HG02885 (cell line): Measurements from ENCODE around the gene CELF5.
"Not testable (repeated sequence)": the region's sequence is repeated elsewhere in the genome, so short reads cannot be mapped to it uniquely, and the experiment has no call there.

Source experiments
- ATAC-seq: cut with Tn5 transposase; IDR thresholded peaks from one replicate; pipeline ENCODE4 v1.9.1; 2021; ENCODE audit warnings: mild to moderate bottlenecking; ENCODE audit not compliant: unreplicated experiment, poor library complexity

Gene CELF5

DNA sequence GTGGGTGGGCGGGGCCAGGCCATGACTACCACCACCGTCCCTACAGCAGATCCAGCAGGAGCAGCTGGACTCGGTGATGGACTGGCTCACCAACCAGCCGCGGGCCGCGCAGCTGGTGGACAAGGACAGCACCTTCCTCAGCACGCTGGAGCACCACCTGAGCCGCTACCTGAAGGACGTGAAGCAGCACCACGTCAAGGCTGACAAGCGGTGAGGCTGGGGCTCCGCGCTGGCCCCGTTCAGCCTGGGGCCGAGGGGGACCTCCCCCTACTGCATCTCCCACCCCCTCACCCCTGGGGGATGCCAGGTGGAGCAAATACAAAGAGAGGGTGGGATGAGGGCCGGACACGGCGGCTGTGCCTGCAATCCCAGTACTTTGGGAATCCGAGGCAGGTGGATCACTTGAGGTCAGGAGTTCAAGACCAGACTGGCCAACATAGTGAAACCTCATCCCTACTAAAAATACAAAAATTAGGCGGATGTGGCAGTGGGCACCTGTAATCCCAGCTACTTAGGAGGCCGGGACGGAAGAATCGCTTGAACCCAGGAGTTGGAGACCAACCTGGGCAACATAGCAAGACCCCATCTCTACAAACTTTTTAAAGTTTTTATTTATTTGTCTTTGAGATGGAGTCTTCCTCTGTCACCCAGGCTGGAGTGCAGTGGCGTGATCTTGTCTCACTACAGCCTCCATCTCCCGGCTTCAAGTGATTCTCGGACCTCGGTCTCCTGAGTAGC lies 18.1 kb upstream of the CELF5 start:
- ATAC-seq = no peak

GRCh38 chr19:3207461-3208242 lies 16.8 kb upstream of the CELF5 start:
- ATAC-seq = no peak

GRCh38 chr19:3208317-3209207 lies 15.9 kb upstream of the CELF5 start:
- no peak for ATAC-seq

DNA sequence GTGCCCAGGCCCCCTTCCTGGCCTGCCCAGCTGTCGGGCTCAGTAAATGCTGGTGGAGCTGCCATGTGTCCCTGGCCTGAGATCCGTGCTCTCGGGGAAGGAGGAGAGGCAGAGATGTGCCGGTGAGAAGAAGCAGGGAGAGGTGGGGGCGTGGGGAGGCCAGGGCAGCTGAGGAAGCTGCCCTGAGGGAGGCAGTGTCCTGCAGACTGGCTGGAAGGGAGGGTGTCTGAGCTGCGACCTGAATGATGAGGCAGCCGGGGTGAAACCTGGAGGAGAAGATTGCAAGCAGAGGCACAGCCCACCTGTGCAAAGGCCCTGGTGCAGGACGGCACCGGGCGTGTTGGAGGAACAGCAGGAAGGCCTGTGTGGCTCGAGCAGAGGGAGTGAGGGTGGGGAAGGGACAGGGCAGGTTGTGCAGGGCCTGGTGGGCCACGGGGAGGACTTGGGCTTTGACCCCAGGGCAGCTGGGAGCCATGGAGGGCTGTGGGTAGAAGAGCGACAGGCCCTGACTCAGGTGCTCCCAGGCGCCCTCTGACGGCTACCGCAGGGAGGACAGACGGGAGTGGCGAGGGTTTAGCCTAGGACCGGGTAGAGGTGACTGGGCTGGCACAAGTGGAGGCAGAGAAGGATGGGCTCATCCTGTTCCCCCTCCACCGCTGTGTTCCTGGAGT lies 14.0 kb upstream of the CELF5 start:
- ATAC-seq = no peak

DNA sequence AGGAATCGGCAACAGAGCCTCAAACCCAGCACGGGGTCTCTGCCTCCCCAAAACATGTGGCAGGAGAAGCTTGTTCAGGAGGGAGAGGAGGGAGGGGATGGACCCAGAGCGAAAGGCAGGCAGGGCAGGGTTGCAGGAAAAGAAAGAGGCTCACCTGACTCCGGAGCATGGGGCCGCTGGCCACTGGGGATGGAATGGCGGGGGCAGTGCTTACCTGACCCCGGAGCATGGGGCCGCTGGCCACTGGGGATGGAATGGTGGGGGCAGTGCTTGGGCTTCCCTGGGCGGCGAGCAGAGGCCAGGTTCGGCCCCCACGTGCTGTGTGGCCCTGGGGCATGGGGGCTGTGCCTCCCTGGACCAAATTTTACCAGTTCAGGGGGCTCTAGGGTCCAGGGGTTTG lies 13.3 kb upstream of the CELF5 start:
- no peak for ATAC-seq

- no peak for ATAC-seq
Observed at GRCh38 chr19:3213159-3213558, 11.3 kb upstream of the CELF5 start.

DNA sequence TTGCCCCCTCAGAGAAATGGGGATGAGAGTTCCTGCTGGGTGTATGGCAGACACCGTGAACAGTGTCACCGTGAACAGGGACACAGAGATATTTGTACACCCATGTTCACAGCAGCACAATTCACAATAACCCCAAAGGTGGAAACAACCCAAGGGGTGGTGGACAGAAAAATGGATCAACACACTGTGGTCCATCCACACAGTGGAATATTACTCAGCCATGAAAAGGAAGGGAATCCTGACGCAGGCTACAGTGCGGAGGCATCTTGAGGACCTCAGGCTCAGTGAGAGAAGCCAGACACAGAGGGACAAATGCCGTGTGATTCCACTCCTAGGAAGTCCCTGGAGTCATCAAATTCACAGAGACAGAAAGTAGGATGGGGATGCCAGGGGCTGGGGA lies 7.6 kb upstream of the CELF5 start:
- ATAC-seq = no peak

- no peak for ATAC-seq
Observed at GRCh38 chr19:3220576-3220975, 3.9 kb upstream of the CELF5 start.

DNA sequence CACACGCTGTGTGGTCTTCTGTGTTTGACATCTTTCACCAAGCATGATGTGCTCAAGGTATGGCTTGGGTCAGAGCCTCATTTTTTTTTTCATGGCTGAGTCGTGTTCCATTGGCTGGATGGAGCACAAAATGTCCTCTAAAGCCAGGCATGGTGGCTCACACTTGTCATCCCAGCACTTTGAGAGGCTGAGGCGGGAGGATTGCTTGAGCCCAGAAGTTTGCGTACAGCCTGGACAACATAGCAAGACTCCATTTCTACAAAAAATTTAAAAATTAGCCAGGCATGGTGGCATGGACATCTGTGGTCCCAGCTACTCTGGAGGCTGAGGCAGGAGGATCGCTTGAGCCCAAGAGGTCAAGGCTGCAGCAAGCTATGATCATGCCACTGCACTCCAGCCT lies 2.9 kb upstream of the CELF5 start:
- ATAC-seq = not testable (repeated sequence)

DNA sequence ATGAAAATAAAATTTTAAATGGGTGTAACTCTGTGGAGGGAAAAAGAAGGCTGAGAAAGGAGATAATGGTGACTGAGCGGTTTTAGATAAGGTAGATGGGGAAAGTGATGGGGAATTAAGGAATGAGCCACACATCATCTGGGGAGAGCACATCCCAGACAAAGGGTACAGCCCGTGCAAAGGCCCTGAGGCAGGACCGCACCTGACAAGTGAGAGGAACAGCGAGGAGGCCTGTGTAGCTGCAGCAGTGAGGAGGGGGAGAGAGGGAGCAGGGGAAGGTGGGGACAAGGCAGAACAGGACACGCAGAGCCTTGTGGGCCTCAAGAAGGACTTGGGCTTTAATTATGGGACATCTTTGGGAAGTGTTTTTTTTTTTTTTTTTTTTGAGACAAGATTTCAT lies 1.8 kb upstream of the CELF5 start:
- no peak for ATAC-seq

- ATAC-seq = no peak
Observed at GRCh38 chr19:3225169-3225485, 666 bp downstream of the CELF5 start.

DNA sequence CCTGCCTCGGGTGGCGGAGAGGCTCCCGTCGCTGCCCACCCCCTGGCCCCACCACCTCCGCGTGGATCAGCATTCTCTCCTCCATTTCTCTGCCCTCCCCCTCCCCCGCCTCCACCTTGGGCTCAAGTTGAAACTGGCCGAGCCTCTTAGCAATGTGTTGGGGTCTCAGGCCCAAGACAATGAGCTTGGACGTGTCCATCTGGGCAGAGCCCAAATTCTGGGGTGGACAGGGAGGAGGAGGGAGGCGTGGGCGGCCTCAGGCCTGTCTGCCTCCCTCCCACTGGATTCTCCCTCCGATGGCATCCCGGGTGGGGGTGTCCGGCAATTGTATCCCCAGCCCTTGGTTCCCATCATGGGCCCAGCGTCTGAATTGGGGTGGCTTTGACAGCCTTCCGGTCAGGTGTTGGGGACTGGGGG lies 1.2 kb downstream of the CELF5 start:
- no peak for ATAC-seq

GRCh38 chr19:3227054-3227626 lies 2.7 kb downstream of the CELF5 start:
- ATAC-seq = no peak

DNA sequence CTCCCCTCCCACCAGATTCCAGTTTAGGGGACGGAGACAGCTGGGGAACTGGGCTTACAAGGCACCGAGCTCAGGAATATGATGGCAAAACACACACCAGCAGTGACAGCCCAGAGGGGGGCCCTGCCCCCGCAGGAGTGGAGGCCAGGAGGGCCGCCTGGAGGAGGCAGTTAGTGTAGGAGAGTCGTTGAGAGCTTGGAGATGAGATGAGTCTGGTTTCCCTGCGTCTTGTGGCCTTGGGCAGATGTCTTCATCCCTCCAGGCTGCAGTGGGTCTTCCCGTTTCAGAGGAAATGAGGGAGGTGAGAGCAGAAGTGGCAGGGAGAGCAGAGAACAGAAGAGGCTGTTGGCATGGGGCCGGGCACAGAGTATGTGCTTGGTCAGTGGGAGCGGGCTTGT lies 4.9 kb downstream of the CELF5 start:
- ATAC-seq = no peak

- no peak for ATAC-seq
Observed at GRCh38 chr19:3229888-3230496, 5.5 kb downstream of the CELF5 start.

DNA sequence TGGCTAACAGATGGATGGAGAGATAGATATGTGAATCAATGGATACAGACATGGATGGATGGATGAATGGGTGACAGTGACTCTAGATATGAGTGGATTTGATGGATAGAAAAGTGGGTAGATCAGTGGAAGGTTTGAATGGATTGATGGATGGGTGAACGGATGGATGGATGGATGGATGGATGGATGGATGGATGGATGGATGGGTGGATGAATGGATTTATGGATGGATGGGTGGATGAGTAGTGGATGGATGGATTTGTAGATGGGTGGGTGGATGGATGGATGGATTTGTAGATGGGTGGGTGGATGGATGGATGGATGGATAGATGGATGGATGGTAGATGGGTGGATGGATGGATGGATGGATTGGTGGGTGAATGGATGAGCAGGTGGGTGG lies 6.8 kb downstream of the CELF5 start:
- no peak for ATAC-seq

GRCh38 chr19:3233116-3233515 lies 8.7 kb downstream of the CELF5 start:
- ATAC-seq = no peak

DNA sequence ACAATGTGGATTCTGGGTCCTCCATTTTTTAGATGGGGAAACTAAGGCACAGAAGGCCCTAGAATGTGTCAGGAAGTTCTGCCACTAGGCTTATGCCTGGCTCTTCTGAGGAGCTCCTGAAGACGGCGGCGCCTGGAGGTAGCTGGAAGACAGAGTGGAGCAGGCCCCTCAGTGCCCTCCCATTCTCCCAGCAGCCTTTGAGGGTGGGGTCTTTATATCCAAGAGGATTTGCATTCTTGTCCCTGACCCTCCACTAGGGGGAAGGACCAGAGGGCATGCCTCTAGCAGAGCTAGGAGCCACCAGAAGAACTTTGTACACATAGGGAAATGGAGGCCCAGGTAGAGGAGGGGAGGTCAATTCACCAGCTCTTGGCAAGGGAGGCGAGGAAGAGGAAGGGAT lies 9.4 kb downstream of the CELF5 start:
- ATAC-seq = no peak

GRCh38 chr19:3234800-3235199 lies 10.3 kb downstream of the CELF5 start:
- no peak for ATAC-seq

DNA sequence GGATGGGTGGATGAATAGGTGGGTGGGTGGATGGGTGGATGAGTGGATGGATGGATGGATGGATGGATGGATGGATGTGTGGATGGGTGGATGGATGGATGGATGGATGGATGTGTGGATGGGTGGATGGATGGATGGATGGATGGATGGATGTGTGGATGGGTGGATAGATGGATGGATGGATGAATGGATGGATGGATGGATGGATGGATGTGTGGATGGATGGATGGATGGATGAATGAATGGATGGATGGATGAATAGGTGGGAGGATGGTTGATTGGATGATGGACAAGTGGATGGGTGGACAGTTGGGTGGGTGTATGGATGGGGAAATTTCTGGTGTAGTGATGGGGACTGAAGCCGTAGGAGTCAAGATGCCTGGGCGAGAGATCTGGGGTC lies 11.1 kb downstream of the CELF5 start:
- ATAC-seq = not testable (repeated sequence)
